Ascending aorta (tissue), 2 donors: ENCODE data around the gene SLC17A8. TPM values are rescaled to one million over a fixed set of nuclear protein-coding genes. Genes with fewer than 3 reads are reported as not detected.

Experiments used
- DNase-seq, 2 donors: peaks; one replicate each; pipeline ENCODE4 v3.0.0-alpha.2; 2019; ENCODE audit warnings: low spot score in 2 of 2
- H3K27ac ChIP-seq, 2 donors: fragments of 200-600 bp; sonication (generic); one replicate each; pipeline ENCODE4 v1.5.1; 2016 to 2017; ENCODE audit warnings: mild to moderate bottlenecking in 1 of 2
- H3K27me3 ChIP-seq: fragments of 200-600 bp; sonication (generic); one replicate; pipeline ENCODE4 v1.5.1; 2017
- H3K36me3 ChIP-seq, 2 donors: fragments of 200-600 bp; sonication (generic); one replicate each; pipeline ENCODE4 v1.5.1; 2016
- H3K4me1 ChIP-seq, 2 donors: fragments of 200-600 bp; sonication (generic); one replicate each; pipeline ENCODE4 v1.5.1; 2016 to 2017; ENCODE audit warnings: mild to moderate bottlenecking in 1 of 2
- H3K4me3 ChIP-seq, 2 donors: fragments of 200-600 bp; sonication (generic); one replicate each; pipeline ENCODE4 v1.5.1; 2016 to 2017; ENCODE audit warnings: mild to moderate bottlenecking in 1 of 2
- H3K9me3 ChIP-seq, 2 donors: fragments of 200-600 bp; sonication (generic); one replicate each; pipeline ENCODE4 v1.5.1; 2016
- CTCF ChIP-seq, 3 experiments: fragments of 200-600 bp in 2 of 3; fragments of 450-650 bp in 1 of 3; sonication (generic) in 2 of 3; IDR thresholded peaks; one replicate each; pipeline ENCODE4 v1.5.1; 2016 to 2019; ENCODE audit warnings: antibody characterized with exemption in 3 of 3, mild to moderate bottlenecking in 1 of 3, moderate library complexity in 1 of 3
- intact Hi-C: fragments of 100-400 bp; cut with DNase I; formaldehyde crosslinking; loops from one replicate; pipeline ENCODE4 v1.15.1; 2023
- total RNA-seq: library from RNA; depleted of rRNA; stranded (reverse); fragments of >200 nt; gene quantifications from one replicate; pipeline ENCODE4 v1.1.0, GENCODE V29; 2016

SLC17A8 gene
- total RNA-seq, 1 donor from 2014 or later, result not detected

- H3K9me3 ChIP-seq, result no peaks in the 10 kb centered on the region
- intact Hi-C loops, result no loop called here
- H3K4me3 ChIP-seq, result no peak overlapping the region
- no peaks in the 10 kb centered on the region for H3K27me3 ChIP-seq
- H3K27ac ChIP-seq, result no peak overlapping the region
- TF ChIP-seq CTCF (IDR thresholded peaks at IDR 0.05), result no peak
- DNase-seq, result no peak
- no peaks in the 10 kb centered on the region for H3K36me3 ChIP-seq
- H3K4me1 ChIP-seq, result no peaks in the 10 kb centered on the region
Observed at GRCh38 chr12:100433701-100434100, 76.8 kb downstream of the SLC17A8 start.

GRCh38 chr12:100434177-100434576, 77.3 kb downstream of the SLC17A8 start:
- Histone ChIP-seq H3K4me3 (no peak overlapping the region), H3K27me3 (no peaks in the 10 kb centered on the region), H3K27ac (no peak overlapping the region), H3K4me1 (no peaks in the 10 kb centered on the region), H3K9me3 (no peaks in the 10 kb centered on the region), H3K36me3 (no peaks in the 10 kb centered on the region)
- TF ChIP-seq CTCF (IDR thresholded peaks at IDR 0.05), result no peak
- intact Hi-C loops, result no loop called here
- DNase-seq, result no peak

- TF ChIP-seq CTCF (IDR thresholded peaks at IDR 0.05), result no peak
- intact Hi-C loops, result no loop called here
- Histone ChIP-seq H3K4me3 (no peak overlapping the region), H3K9me3 (no peaks in the 10 kb centered on the region), H3K27me3 (no peaks in the 10 kb centered on the region), H3K36me3 (no peaks in the 10 kb centered on the region), H3K4me1 (no peaks in the 10 kb centered on the region), H3K27ac (no peak overlapping the region)
- DNase-seq, result no peak
Observed at GRCh38 chr12:100435957-100436356, 79.1 kb downstream of the SLC17A8 start.

GRCh38 chr12:100437038-100437841, 80.4 kb downstream of the SLC17A8 start:
- H3K27ac ChIP-seq, result no peak overlapping the region
- H3K27me3 ChIP-seq, result no peaks in the 10 kb centered on the region
- no peaks in the 10 kb centered on the region for H3K9me3 ChIP-seq
- no peaks in the 10 kb centered on the region for H3K4me1 ChIP-seq
- TF ChIP-seq CTCF (IDR thresholded peaks at IDR 0.05), result no peak
- H3K4me3 ChIP-seq, result no peak overlapping the region
- intact Hi-C loops, result no loop called here
- H3K36me3 ChIP-seq, result no peaks in the 10 kb centered on the region
- no peak for DNase-seq

- intact Hi-C loops, result no loop called here
- H3K27me3 ChIP-seq, result no peaks in the 10 kb centered on the region
- TF ChIP-seq CTCF (IDR thresholded peaks at IDR 0.05), result no peak
- no peaks in the 10 kb centered on the region for H3K4me1 ChIP-seq
- no peak overlapping the region for H3K4me3 ChIP-seq
- no peaks in the 10 kb centered on the region for H3K9me3 ChIP-seq
- H3K27ac ChIP-seq, result no peak overlapping the region
- H3K36me3 ChIP-seq, result no peaks in the 10 kb centered on the region
- no peak for DNase-seq
Observed at GRCh38 chr12:100439797-100440196, 82.9 kb downstream of the SLC17A8 start.
